ENCODE measurements around the gene CELF6.

Gene CELF6

GRCh38 chr15:72312605-72313447 lies 7.1 kb downstream of the CELF6 start:
- ATAC-seq = peak; percentile 98
- no peak for TF ChIP-seq CSDC2 (CRISPR knock-in tag; IDR thresholded peaks at IDR 0.05)
- no peak for TF ChIP-seq BACH2 (CRISPR knock-in tag; IDR thresholded peaks at IDR 0.05; ENCODE audit: borderline replicate concordance)
- no peak for TF ChIP-seq OSR1 (CRISPR knock-in tag; IDR thresholded peaks at IDR 0.05)
- TF ChIP-seq TSHZ2 (CRISPR knock-in tag; IDR thresholded peaks at IDR 0.05) = no peak
- TF ChIP-seq ZNF70 (CRISPR knock-in tag; IDR thresholded peaks at IDR 0.05) = no peak
- no peak for TF ChIP-seq CSRNP3 (CRISPR knock-in tag; IDR thresholded peaks at IDR 0.05)
- no peak for TF ChIP-seq ZC3H10 (CRISPR knock-in tag; IDR thresholded peaks at IDR 0.05)
- TF ChIP-seq TOX (CRISPR knock-in tag; IDR thresholded peaks at IDR 0.05; ENCODE audit: borderline replicate concordance) = no peak
- no peak for TF ChIP-seq ZNF8 (CRISPR knock-in tag; IDR thresholded peaks at IDR 0.05)
- no peak for TF ChIP-seq ZNF565 (CRISPR knock-in tag; conservative IDR thresholded peaks at IDR 0.05; ENCODE audit: low read depth)
- no peak for TF ChIP-seq ESRRG (CRISPR knock-in tag; IDR thresholded peaks at IDR 0.05)
- no peak for TF ChIP-seq CREB5 (CRISPR knock-in tag; IDR thresholded peaks at IDR 0.05; ENCODE audit: low read depth)
- TF ChIP-seq GLIS3 (CRISPR knock-in tag; IDR thresholded peaks at IDR 0.05) = no peak
- no peak for TF ChIP-seq ZFP3 (CRISPR knock-in tag; IDR thresholded peaks at IDR 0.05)

- no peak for ATAC-seq
- TF ChIP-seq TCF4 (CRISPR knock-in tag; IDR thresholded peaks at IDR 0.05; ENCODE audit: borderline replicate concordance) = no peak
Observed at GRCh38 chr15:72307026-72307425, 12.9 kb downstream of the CELF6 start.

GRCh38 chr15:72306211-72306785 lies 13.7 kb downstream of the CELF6 start:
- ATAC-seq = no peak
- no peak for TF ChIP-seq ZNF70 (CRISPR knock-in tag; IDR thresholded peaks at IDR 0.05)
- no peak for TF ChIP-seq ZNF8 (CRISPR knock-in tag; IDR thresholded peaks at IDR 0.05)
- TF ChIP-seq GLIS3 (CRISPR knock-in tag; IDR thresholded peaks at IDR 0.05) = no peak
- no peak for TF ChIP-seq RARB (CRISPR knock-in tag; IDR thresholded peaks at IDR 0.05)
- no peak for TF ChIP-seq ZFP3 (CRISPR knock-in tag; IDR thresholded peaks at IDR 0.05)
- TF ChIP-seq ZC3H10 (CRISPR knock-in tag; IDR thresholded peaks at IDR 0.05) = no peak
- no peak for TF ChIP-seq CREB5 (CRISPR knock-in tag; IDR thresholded peaks at IDR 0.05; ENCODE audit: low read depth)
- TF ChIP-seq ARNTL (CRISPR knock-in tag; IDR thresholded peaks at IDR 0.05; ENCODE audit: borderline replicate concordance, low read depth) = no peak
- TF ChIP-seq PPARA (CRISPR knock-in tag; IDR thresholded peaks at IDR 0.05; ENCODE audit: borderline replicate concordance) = no peak
- no peak for TF ChIP-seq OSR1 (CRISPR knock-in tag; IDR thresholded peaks at IDR 0.05)
- TF ChIP-seq ESRRG (CRISPR knock-in tag; IDR thresholded peaks at IDR 0.05) = no peak
- TF ChIP-seq ZNF565 (CRISPR knock-in tag; conservative IDR thresholded peaks at IDR 0.05; ENCODE audit: low read depth) = no peak
- TF ChIP-seq SNAI2 (CRISPR knock-in tag; IDR thresholded peaks at IDR 0.05) = no peak
- no peak for TF ChIP-seq ZFP30 (CRISPR knock-in tag; IDR thresholded peaks at IDR 0.05)
- no peak for TF ChIP-seq CSDC2 (CRISPR knock-in tag; IDR thresholded peaks at IDR 0.05)
- no peak for TF ChIP-seq TCF4 (CRISPR knock-in tag; IDR thresholded peaks at IDR 0.05; ENCODE audit: borderline replicate concordance)
- no peak for TF ChIP-seq TSHZ2 (CRISPR knock-in tag; IDR thresholded peaks at IDR 0.05)
- TF ChIP-seq PATZ1 (CRISPR knock-in tag; IDR thresholded peaks at IDR 0.05; ENCODE audit: borderline replicate concordance) = no peak
- TF ChIP-seq POU6F1 (CRISPR knock-in tag; IDR thresholded peaks at IDR 0.05; ENCODE audit: borderline replicate concordance, low read depth) = no peak
- TF ChIP-seq BACH2 (CRISPR knock-in tag; IDR thresholded peaks at IDR 0.05; ENCODE audit: borderline replicate concordance) = no peak
